Gastroesophageal sphincter (tissue), 3 donors: Measurements from ENCODE around the gene UST.

ENCODE experiments used
- CTCF ChIP-seq, 4 experiments: fragments of 200-600 bp in 2 of 4; fragments of 450-650 bp in 2 of 4; sonication (generic) in 1 of 4; IDR thresholded peaks; one replicate each; pipeline ENCODE4 v1.5.1; 2017 to 2019; ENCODE audit warnings: antibody characterized with exemption in 4 of 4, mild to moderate bottlenecking in 2 of 4, moderate library complexity in 2 of 4
- EP300 ChIP-seq: sonication (generic); formaldehyde crosslinking; IDR thresholded peaks from one replicate; pipeline ENCODE4 v1.6.1; 2017; ENCODE audit warnings: antibody characterized with exemption, mild to moderate bottlenecking

GRCh38 chr6:148924226-148925012 lies 177.6 kb downstream of the UST start:
- no peak for TF ChIP-seq EP300
- TF ChIP-seq CTCF (IDR thresholded peaks at IDR 0.05), result no peak
